Measurements from ENCODE around the gene CPB2.

CPB2 gene

GRCh38 chr13:46145950-46146349 is 41.1 kb upstream of the CPB2 start:
- no peak overlapping the region for H3K27ac ChIP-seq (ENCODE audit: insufficient read depth in 1 of 2, low read depth in 1 of 2, low read length in 2 of 2, poor library complexity in 1 of 2, severe bottlenecking in 2 of 2)
- no peak overlapping the region for H3K4me3 ChIP-seq (ENCODE audit: control insufficient read depth in 1 of 7, extremely low read depth in 1 of 7, insufficient read depth in 4 of 7, low read depth in 2 of 7, low read length in 6 of 7)
- no peak for DNase-seq
- peaks cover 39 to 93% (median 71%) of the 10 kb centered on the region in 4 experiments for H3K36me3 ChIP-seq (ENCODE audit: control insufficient read depth in 4 of 4, insufficient read depth in 4 of 4, low read length in 3 of 4)
- no peaks in the 10 kb centered on the region for H3K4me1 ChIP-seq (ENCODE audit: control extremely low read depth in 1 of 4, control insufficient read depth in 4 of 4, insufficient read depth in 4 of 4, low read length in 3 of 4)
- ChIA-PET CTCF (no interaction called here), POLR2A (no interaction called here)
- no peaks in the 10 kb centered on the region for H3K27me3 ChIP-seq (replicated peaks in 2 of 5; ENCODE audit: control insufficient read depth in 4 of 5, insufficient read depth in 5 of 5, low read length in 4 of 5)
- WGBS (ENCODE audit: insufficient coverage): no CpG with 5 or more reads among the region's 2 CpGs
- H3K9me3 ChIP-seq (ENCODE audit: control extremely low read depth in 1 of 5, control insufficient read depth in 4 of 5, insufficient read depth in 2 of 5, low read depth in 1 of 5, low read length in 4 of 5): no peaks in the 10 kb centered on the region

DNA sequence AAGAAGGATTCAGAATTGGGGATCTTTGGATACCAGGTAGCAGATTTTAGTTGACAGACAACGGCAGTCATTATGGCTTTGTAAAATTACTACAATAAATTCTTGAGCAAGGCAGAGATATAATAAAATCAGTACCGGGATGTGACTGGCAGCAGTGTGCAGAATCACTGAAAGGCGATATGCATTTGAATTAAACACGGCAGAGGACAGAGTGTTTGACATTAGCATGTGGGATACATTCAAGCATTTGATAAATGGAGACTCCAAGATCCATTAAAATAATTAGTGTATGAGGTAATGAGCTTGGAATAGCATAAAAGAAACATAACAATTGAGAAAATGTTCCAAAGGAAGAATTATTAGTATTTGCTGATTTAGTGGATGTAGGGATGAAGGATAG is 40.3 kb upstream of the CPB2 start:
- Histone ChIP-seq H3K4me1 (ENCODE audit: control extremely low read depth in 1 of 4, control insufficient read depth in 4 of 4, insufficient read depth in 4 of 4, low read length in 3 of 4) (no peaks in the 10 kb centered on the region), H3K27ac (ENCODE audit: insufficient read depth in 1 of 2, low read depth in 1 of 2, low read length in 2 of 2, poor library complexity in 1 of 2, severe bottlenecking in 2 of 2) (no peak overlapping the region), H3K9me3 (ENCODE audit: control extremely low read depth in 1 of 5, control insufficient read depth in 4 of 5, insufficient read depth in 2 of 5, low read depth in 1 of 5, low read length in 4 of 5) (no peaks in the 10 kb centered on the region), H3K27me3 (replicated peaks in 2 of 5; ENCODE audit: control insufficient read depth in 4 of 5, insufficient read depth in 5 of 5, low read length in 4 of 5) (no peaks in the 10 kb centered on the region), H3K36me3 (ENCODE audit: control insufficient read depth in 4 of 4, insufficient read depth in 4 of 4, low read length in 3 of 4) (peaks cover 32 to 93% (median 70%) of the 10 kb centered on the region in 4 experiments), H3K4me3 (ENCODE audit: control insufficient read depth in 1 of 7, extremely low read depth in 1 of 7, insufficient read depth in 4 of 7, low read depth in 2 of 7, low read length in 6 of 7) (no peak overlapping the region)
- ChIA-PET CTCF (interaction anchor here (1.4 to 1.5 kb wide), 2 partner anchors 15 to 151 kb away, joined by 3 to 5 read pairs; no protein-coding TSS in a partner anchor), POLR2A (no interaction called here)
- 96% methylated on average over 3 of the region's 4 CpGs for whole genome bisulfite sequencing (ENCODE audit: insufficient coverage)
- DNase-seq: no peak

DNA sequence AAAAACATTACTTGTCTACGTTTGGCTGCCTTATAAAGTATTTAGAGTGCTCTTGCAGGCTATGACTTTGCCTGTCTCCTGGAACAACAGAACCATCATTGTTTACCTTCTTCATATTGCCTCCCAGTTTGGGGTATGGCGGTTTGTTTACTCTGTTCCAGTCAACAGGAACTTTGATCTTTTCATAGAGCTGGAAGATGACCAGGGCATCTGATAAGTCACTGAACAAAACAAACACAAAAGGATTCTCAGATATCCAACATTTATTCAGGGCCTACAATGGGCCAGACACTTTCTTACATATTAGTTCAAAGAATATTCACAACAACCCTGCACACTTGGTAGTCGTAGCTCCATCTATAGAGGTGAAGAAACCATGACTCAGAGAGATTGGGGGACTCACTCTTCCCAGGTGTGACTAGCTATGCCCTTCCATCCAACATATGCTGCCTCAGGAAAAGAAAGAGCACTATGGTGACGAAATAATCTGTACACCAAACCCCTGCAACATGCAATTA is 38.4 kb upstream of the CPB2 start:
- Histone ChIP-seq H3K4me1 (ENCODE audit: control extremely low read depth in 1 of 4, control insufficient read depth in 4 of 4, insufficient read depth in 4 of 4, low read length in 3 of 4) (no peaks in the 10 kb centered on the region), H3K27me3 (replicated peaks in 2 of 5; ENCODE audit: control insufficient read depth in 4 of 5, insufficient read depth in 5 of 5, low read length in 4 of 5) (no peaks in the 10 kb centered on the region), H3K27ac (ENCODE audit: insufficient read depth in 1 of 2, low read depth in 1 of 2, low read length in 2 of 2, poor library complexity in 1 of 2, severe bottlenecking in 2 of 2) (no peak overlapping the region), H3K9me3 (ENCODE audit: control extremely low read depth in 1 of 5, control insufficient read depth in 4 of 5, insufficient read depth in 2 of 5, low read depth in 1 of 5, low read length in 4 of 5) (no peaks in the 10 kb centered on the region), H3K4me3 (ENCODE audit: control insufficient read depth in 1 of 7, extremely low read depth in 1 of 7, insufficient read depth in 4 of 7, low read depth in 2 of 7, low read length in 6 of 7) (no peak overlapping the region), H3K36me3 (ENCODE audit: control insufficient read depth in 4 of 4, insufficient read depth in 4 of 4, low read length in 3 of 4) (peaks cover 23 to 93% (median 67%) of the 10 kb centered on the region in 4 experiments)
- DNase-seq: no peak
- POLR2A ChIA-PET: no interaction called here
- CTCF ChIA-PET: interaction anchor here (0.9 to 1.9 kb wide), 5 partner anchors 9 to 29 kb away, joined by 3 to 5 read pairs (median 5); no protein-coding TSS in a partner anchor
- 100% methylated on average over 2 of the region's 4 CpGs for WGBS (ENCODE audit: insufficient coverage)

- Histone ChIP-seq H3K4me3 (ENCODE audit: control insufficient read depth in 1 of 7, extremely low read depth in 1 of 7, insufficient read depth in 4 of 7, low read depth in 2 of 7, low read length in 6 of 7) (no peak overlapping the region), H3K27me3 (replicated peaks in 2 of 5; ENCODE audit: control insufficient read depth in 4 of 5, insufficient read depth in 5 of 5, low read length in 4 of 5) (no peaks in the 10 kb centered on the region), H3K9me3 (ENCODE audit: control extremely low read depth in 1 of 5, control insufficient read depth in 4 of 5, insufficient read depth in 2 of 5, low read depth in 1 of 5, low read length in 4 of 5) (no peaks in the 10 kb centered on the region), H3K4me1 (ENCODE audit: control extremely low read depth in 1 of 4, control insufficient read depth in 4 of 4, insufficient read depth in 4 of 4, low read length in 3 of 4) (no peaks in the 10 kb centered on the region), H3K36me3 (ENCODE audit: control insufficient read depth in 4 of 4, insufficient read depth in 4 of 4, low read length in 3 of 4) (peaks cover 23 to 93% (median 67%) of the 10 kb centered on the region in 4 experiments), H3K27ac (ENCODE audit: insufficient read depth in 1 of 2, low read depth in 1 of 2, low read length in 2 of 2, poor library complexity in 1 of 2, severe bottlenecking in 2 of 2) (no peak overlapping the region)
- POLR2A ChIA-PET: no interaction called here
- whole genome bisulfite sequencing (ENCODE audit: insufficient coverage): 100% methylated on average over 3 of the region's 3 CpGs
- DNase-seq: no peak
- CTCF ChIA-PET: interaction anchor here (0.9 to 3.3 kb wide), 7 partner anchors 8 to 148 kb away, joined by 3 to 11 read pairs (median 5); no protein-coding TSS in a partner anchor
These were observed 37.9 kb upstream of the CPB2 start for GRCh38 chr13:46142776-46143175.

- H3K27me3 ChIP-seq (replicated peaks in 2 of 5; ENCODE audit: control insufficient read depth in 4 of 5, insufficient read depth in 5 of 5, low read length in 4 of 5): no peaks in the 10 kb centered on the region
- no peaks in the 10 kb centered on the region for H3K9me3 ChIP-seq (ENCODE audit: control extremely low read depth in 1 of 5, control insufficient read depth in 4 of 5, insufficient read depth in 2 of 5, low read depth in 1 of 5, low read length in 4 of 5)
- peaks cover 30 to 96% (median 73%) of the 10 kb centered on the region in 4 experiments for H3K36me3 ChIP-seq (ENCODE audit: control insufficient read depth in 4 of 4, insufficient read depth in 4 of 4, low read length in 3 of 4)
- POLR2A ChIA-PET: no interaction called here
- no peaks in the 10 kb centered on the region for H3K4me1 ChIP-seq (ENCODE audit: control extremely low read depth in 1 of 4, control insufficient read depth in 4 of 4, insufficient read depth in 4 of 4, low read length in 3 of 4)
- H3K4me3 ChIP-seq (ENCODE audit: control insufficient read depth in 1 of 7, extremely low read depth in 1 of 7, insufficient read depth in 4 of 7, low read depth in 2 of 7, low read length in 6 of 7): no peak overlapping the region
- CTCF ChIA-PET: interaction anchor here (1.5 to 4.6 kb wide), 7 partner anchors 10 to 150 kb away, joined by 4 to 24 read pairs (median 12); no protein-coding TSS in a partner anchor
- 100% methylated on average over 1 of the region's 2 CpGs for WGBS (ENCODE audit: insufficient coverage)
- no peak for DNase-seq
- no peak overlapping the region for H3K27ac ChIP-seq (ENCODE audit: insufficient read depth in 1 of 2, low read depth in 1 of 2, low read length in 2 of 2, poor library complexity in 1 of 2, severe bottlenecking in 2 of 2)
These were observed 35.2 kb upstream of the CPB2 start for GRCh38 chr13:46140044-46140443.

DNA sequence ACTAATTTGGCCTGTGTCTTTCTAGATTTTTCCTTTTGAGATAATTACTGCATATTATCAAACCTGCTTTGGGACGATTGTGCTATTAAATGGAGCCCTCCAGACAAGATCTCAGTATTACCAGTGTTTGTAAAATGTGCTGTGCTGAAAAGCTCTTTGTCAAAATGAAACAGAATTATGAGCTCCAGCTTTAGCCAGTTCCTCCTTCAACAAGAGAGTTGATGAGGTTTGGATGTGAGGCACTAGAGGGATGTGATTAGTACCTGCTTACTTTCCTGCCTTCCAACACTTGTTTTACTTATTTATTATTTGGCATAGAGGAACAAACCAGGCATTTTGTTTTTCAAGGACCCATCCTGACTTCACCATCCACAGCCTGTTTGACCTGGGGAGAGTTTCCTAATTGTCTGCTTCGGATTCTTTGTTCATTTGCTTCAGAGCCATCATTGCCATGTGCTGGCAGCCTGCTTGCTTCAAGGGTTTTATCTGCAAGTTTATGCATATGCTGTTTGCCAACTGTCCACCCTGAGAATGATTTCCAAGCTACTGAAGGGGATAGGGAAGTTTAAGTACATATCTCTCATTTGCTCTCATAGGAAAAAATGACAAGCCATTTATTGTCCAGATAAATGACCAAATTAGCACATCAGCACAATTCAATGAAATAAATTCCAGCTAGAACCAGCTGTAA is 32.9 kb upstream of the CPB2 start:
- DNase-seq: no peak
- H3K36me3 ChIP-seq (ENCODE audit: control insufficient read depth in 4 of 4, insufficient read depth in 4 of 4, low read length in 3 of 4): peaks cover 28 to 95% (median 70%) of the 10 kb centered on the region in 4 experiments
- H3K4me1 ChIP-seq (ENCODE audit: control extremely low read depth in 1 of 4, control insufficient read depth in 4 of 4, insufficient read depth in 4 of 4, low read length in 3 of 4): no peaks in the 10 kb centered on the region
- H3K4me3 ChIP-seq (ENCODE audit: control insufficient read depth in 1 of 7, extremely low read depth in 1 of 7, insufficient read depth in 4 of 7, low read depth in 2 of 7, low read length in 6 of 7): no peak overlapping the region
- 100% methylated on average over 1 of the region's 2 CpGs for WGBS (ENCODE audit: insufficient coverage)
- no peak overlapping the region for H3K27ac ChIP-seq (ENCODE audit: insufficient read depth in 1 of 2, low read depth in 1 of 2, low read length in 2 of 2, poor library complexity in 1 of 2, severe bottlenecking in 2 of 2)
- CTCF ChIA-PET: interaction anchor here (0.7 to 4.6 kb wide), 5 partner anchors 9 to 514 kb away, joined by 3 to 24 read pairs (median 15); no protein-coding TSS in a partner anchor
- POLR2A ChIA-PET: no interaction called here
- no peaks in the 10 kb centered on the region for H3K27me3 ChIP-seq (replicated peaks in 2 of 5; ENCODE audit: control insufficient read depth in 4 of 5, insufficient read depth in 5 of 5, low read length in 4 of 5)
- H3K9me3 ChIP-seq (ENCODE audit: control extremely low read depth in 1 of 5, control insufficient read depth in 4 of 5, insufficient read depth in 2 of 5, low read depth in 1 of 5, low read length in 4 of 5): no peaks in the 10 kb centered on the region

DNA sequence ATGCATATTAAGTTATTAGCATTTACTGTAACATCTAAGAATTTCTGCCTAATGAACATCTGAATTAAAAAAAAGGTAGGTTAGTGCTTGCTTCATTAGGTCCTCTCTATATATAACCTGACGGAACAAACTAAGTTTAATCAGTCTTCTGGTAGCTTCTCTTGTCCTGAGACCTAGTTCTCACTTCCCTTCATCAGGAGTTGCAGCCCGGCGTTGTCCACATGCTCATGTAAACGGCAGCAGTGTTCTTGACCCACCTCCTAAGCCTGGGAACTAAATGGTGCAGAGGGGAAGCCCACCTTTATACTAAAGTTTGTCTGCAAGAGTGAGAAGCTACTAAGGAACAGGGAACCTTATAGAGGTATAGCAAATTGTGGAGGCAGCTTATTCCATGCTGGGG is 31.9 kb upstream of the CPB2 start:
- CTCF ChIA-PET: interaction anchor here (1.1 to 3.6 kb wide), 2 partner anchors 10 to 13 kb away, joined by 3 to 19 read pairs; no protein-coding TSS in a partner anchor
- no peak overlapping the region for H3K27ac ChIP-seq (ENCODE audit: insufficient read depth in 1 of 2, low read depth in 1 of 2, low read length in 2 of 2, poor library complexity in 1 of 2, severe bottlenecking in 2 of 2)
- no peaks in the 10 kb centered on the region for H3K27me3 ChIP-seq (replicated peaks in 2 of 5; ENCODE audit: control insufficient read depth in 4 of 5, insufficient read depth in 5 of 5, low read length in 4 of 5)
- peaks cover 33 to 95% (median 67%) of the 10 kb centered on the region in 4 experiments for H3K36me3 ChIP-seq (ENCODE audit: control insufficient read depth in 4 of 4, insufficient read depth in 4 of 4, low read length in 3 of 4)
- 100% methylated on average over 1 of the region's 4 CpGs for WGBS (ENCODE audit: insufficient coverage)
- H3K4me3 ChIP-seq (ENCODE audit: control insufficient read depth in 1 of 7, extremely low read depth in 1 of 7, insufficient read depth in 4 of 7, low read depth in 2 of 7, low read length in 6 of 7): no peak overlapping the region
- POLR2A ChIA-PET: no interaction called here
- no peaks in the 10 kb centered on the region for H3K4me1 ChIP-seq (ENCODE audit: control extremely low read depth in 1 of 4, control insufficient read depth in 4 of 4, insufficient read depth in 4 of 4, low read length in 3 of 4)
- H3K9me3 ChIP-seq (ENCODE audit: control extremely low read depth in 1 of 5, control insufficient read depth in 4 of 5, insufficient read depth in 2 of 5, low read depth in 1 of 5, low read length in 4 of 5): no peaks in the 10 kb centered on the region
- no peak for DNase-seq

Measured in common myeloid progenitor, CD34-positive (primary cell).